ENCODE measurements around the gene ASTN2. TPM values are rescaled to one million over a fixed set of nuclear protein-coding genes. Genes with fewer than 3 reads are reported as not detected.

The ASTN2 gene
- total and polyA plus RNA-seq, 9 of the 15 experiments (the other 6 are each of a cell fraction or from before 2014, with no cell fraction given), result 0.56 to 3.5 (median 1.9) TPM

DNA sequence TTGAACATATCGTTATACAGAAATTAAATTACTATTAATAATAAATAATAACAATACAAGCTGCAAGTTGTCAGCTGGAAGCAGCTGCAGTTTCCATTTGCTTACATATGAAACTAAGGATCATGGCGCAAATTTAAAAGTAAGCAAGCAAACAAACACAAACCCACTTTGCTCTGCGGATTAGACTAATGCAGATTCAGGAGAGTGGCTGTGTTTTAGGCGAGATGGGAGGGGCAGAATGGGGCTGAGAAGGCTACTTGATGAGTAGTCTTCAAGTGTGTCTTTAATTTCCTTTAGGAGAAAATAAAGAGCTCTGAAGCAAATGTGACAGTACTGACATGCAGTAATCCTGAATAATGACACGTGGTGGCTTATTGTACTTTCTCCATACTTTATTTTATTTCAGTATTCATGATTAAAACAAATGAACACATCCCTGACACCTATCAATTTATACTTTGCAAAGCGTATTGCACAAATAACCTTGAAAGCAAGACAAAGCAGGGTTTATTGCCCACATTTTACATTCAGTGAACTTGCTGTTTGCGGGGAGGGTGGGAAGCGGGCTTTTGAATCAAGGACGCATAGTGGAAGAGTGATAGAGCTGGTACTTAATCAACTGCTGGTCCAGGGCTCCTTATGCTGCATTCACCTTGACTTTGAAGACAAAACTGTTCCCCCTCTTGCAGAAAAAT is 949.1 kb downstream of the ASTN2 start (continued):
- no peak; the same call in 1 of the 2 replicates for TF ChIP-seq ZNF175 (CRISPR knock-in tag; IDR thresholded peaks at IDR 0.05; ENCODE audit: low read depth)
- TF ChIP-seq, protein P1, sequence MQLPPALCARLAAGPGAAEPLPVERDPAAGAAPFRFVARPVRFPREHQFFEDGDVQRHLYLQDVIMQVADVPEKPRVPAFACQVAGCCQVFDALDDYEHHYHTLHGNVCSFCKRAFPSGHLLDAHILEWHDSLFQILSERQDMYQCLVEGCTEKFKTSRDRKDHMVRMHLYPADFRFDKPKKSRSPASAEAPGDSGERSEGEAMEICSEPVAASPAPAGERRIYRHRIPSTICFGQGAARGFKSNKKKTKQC (CRISPR knock-in tag; IDR thresholded peaks at IDR 0.05), result no peak
- TF ChIP-seq HDGF (IDR thresholded peaks at IDR 0.05), result no peak
- no peak for TF ChIP-seq ZBED1 (IDR thresholded peaks at IDR 0.05)
- peak; percentile 2 for TF ChIP-seq HNRNPLL (IDR thresholded peaks at IDR 0.05; ENCODE audit: low read depth, low read length, poor library complexity, severe bottlenecking)
- no peak for TF ChIP-seq CBX2 (IDR thresholded peaks at IDR 0.05; ENCODE audit: insufficient read depth, low read length, poor library complexity, severe bottlenecking)
- TF ChIP-seq ZNF77 (CRISPR knock-in tag; IDR thresholded peaks at IDR 0.05), result no peak
- TF ChIP-seq KLF13 (tag; IDR thresholded peaks at IDR 0.05; ENCODE audit: borderline replicate concordance, low read depth), result no peak
- no peak for TF ChIP-seq BRCA1 (IDR thresholded peaks at IDR 0.05)
- TF ChIP-seq BRCA1 (CRISPR knock-in tag; IDR thresholded peaks at IDR 0.05), result no peak
- TF ChIP-seq MAZ (CRISPR knock-in tag; conservative IDR thresholded peaks at IDR 0.05 in 1 of 2, IDR thresholded peaks at IDR 0.05 in 1 of 2), result no peak; a peak in 2 of 4 replicates
- TF ChIP-seq KAT7 (CRISPR knock-in tag; IDR thresholded peaks at IDR 0.05; ENCODE audit: borderline replicate concordance), result no peak
- TF ChIP-seq, protein P2, sequence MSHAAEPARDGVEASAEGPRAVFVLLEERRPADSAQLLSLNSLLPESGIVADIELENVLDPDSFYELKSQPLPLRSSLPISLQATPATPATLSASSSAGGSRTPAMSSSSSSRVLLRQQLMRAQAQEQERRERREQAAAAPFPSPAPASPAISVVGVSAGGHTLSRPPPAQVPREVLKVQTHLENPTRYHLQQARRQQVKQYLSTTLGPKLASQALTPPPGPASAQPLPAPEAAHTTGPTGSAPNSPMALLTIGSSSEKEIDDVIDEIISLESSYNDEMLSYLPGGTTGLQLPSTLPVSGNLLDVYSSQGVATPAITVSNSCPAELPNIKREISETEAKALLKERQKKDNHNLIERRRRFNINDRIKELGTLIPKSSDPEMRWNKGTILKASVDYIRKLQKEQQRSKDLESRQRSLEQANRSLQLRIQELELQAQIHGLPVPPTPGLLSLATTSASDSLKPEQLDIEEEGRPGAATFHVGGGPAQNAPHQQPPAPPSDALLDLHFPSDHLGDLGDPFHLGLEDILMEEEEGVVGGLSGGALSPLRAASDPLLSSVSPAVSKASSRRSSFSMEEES (CRISPR knock-in tag; IDR thresholded peaks at IDR 0.05), result no peak
- no peak for TF ChIP-seq ZNF316 (IDR thresholded peaks at IDR 0.05)
- TF ChIP-seq DPF2 (IDR thresholded peaks at IDR 0.05), result no peak
- no peak for TF ChIP-seq SMAD4 (CRISPR knock-in tag; conservative IDR thresholded peaks at IDR 0.05)
- no peak for TF ChIP-seq ZNF12 (CRISPR knock-in tag; IDR thresholded peaks at IDR 0.05)
- TF ChIP-seq, protein P3, sequence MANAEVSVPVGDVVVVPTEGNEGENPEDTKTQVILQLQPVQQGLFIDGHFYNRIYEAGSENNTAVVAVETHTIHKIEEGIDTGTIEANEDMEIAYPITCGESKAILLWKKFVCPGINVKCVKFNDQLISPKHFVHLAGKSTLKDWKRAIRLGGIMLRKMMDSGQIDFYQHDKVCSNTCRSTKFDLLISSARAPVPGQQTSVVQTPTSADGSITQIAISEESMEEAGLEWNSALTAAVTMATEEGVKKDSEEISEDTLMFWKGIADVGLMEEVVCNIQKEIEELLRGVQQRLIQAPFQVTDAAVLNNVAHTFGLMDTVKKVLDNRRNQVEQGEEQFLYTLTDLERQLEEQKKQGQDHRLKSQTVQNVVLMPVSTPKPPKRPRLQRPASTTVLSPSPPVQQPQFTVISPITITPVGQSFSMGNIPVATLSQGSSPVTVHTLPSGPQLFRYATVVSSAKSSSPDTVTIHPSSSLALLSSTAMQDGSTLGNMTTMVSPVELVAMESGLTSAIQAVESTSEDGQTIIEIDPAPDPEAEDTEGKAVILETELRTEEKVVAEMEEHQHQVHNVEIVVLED (CRISPR knock-in tag; IDR thresholded peaks at IDR 0.05), result no peak
- no peak for TF ChIP-seq RFX7 (CRISPR knock-in tag; IDR thresholded peaks at IDR 0.05)
- no peak for TF ChIP-seq CEBPZ (IDR thresholded peaks at IDR 0.05; ENCODE audit: borderline replicate concordance, low read depth, low read length)
- TF ChIP-seq ZNF830 (CRISPR knock-in tag; IDR thresholded peaks at IDR 0.05), result no peak
- no peak for TF ChIP-seq CBFA2T2 (conservative IDR thresholded peaks at IDR 0.05)
- 0 out of 2 replicates have a peak, but pooled peaks have one; percentile 50 for TF ChIP-seq L3MBTL2 (IDR thresholded peaks at IDR 0.05)
- TF ChIP-seq PTBP1 (IDR thresholded peaks at IDR 0.05; ENCODE audit: low read depth, low read length), result no peak

Data from K562 (cell line).